H9 (cell line): ENCODE measurements around the gene RHBDD1. TPM values are rescaled to one million over a fixed set of nuclear protein-coding genes. Genes with fewer than 3 reads are reported as not detected.

Experiments
- DNase-seq: peaks from one replicate; pipeline ENCODE4 v3.0.0-alpha.2; 2017
- H2AFZ ChIP-seq: one replicate; pipeline ENCODE4 v1.6.1; 2013; ENCODE audit warnings: mild to moderate bottlenecking, low read length, control low read depth, moderate library complexity
- H2AK5ac ChIP-seq: 2 replicates; pipeline ENCODE4 v1.6.1; 2013; ENCODE audit warnings: low read length, control low read depth, mixed read lengths; ENCODE audit not compliant: insufficient read length
- H2BK120ac ChIP-seq: one replicate; pipeline ENCODE4 v1.6.1; 2013; ENCODE audit warnings: low read depth, mild to moderate bottlenecking, low read length, control low read depth, inconsistent platforms; ENCODE audit not compliant: poor library complexity, severe bottlenecking
- H2BK12ac ChIP-seq: 2 replicates; pipeline ENCODE4 v1.6.1; 2013; ENCODE audit warnings: low read length, control low read depth, mixed read lengths, low read depth; ENCODE audit not compliant: insufficient read length
- H2BK15ac ChIP-seq: 2 replicates; pipeline ENCODE4 v1.6.1; 2013; ENCODE audit warnings: low read depth, low read length, control low read depth
- H2BK20ac ChIP-seq: one replicate; pipeline ENCODE4 v1.6.1; 2013; ENCODE audit warnings: low read depth, mild to moderate bottlenecking, low read length, control low read depth, inconsistent platforms; ENCODE audit not compliant: poor library complexity, severe bottlenecking
- H2BK5ac ChIP-seq: 2 replicates; pipeline ENCODE4 v1.6.1; 2013; ENCODE audit warnings: low read length, control low read depth, mixed read lengths; ENCODE audit not compliant: insufficient read length
- H3K14ac ChIP-seq: 2 replicates; pipeline ENCODE4 v1.6.1; 2013; ENCODE audit warnings: low read length, control low read depth; ENCODE audit not compliant: insufficient read depth
- H3K18ac ChIP-seq: 2 replicates; pipeline ENCODE4 v1.6.1; 2013; ENCODE audit warnings: low read depth, mild to moderate bottlenecking, mixed read lengths, low read length, control low read depth; ENCODE audit not compliant: insufficient read length
- H3K23ac ChIP-seq: 2 replicates; pipeline ENCODE4 v1.6.1; 2013; ENCODE audit warnings: low read length, control low read depth, mixed read lengths, low read depth; ENCODE audit not compliant: insufficient read length
- H3K23me2 ChIP-seq: 2 replicates; pipeline ENCODE4 v1.6.1; 2013; ENCODE audit warnings: low read depth, mild to moderate bottlenecking, mixed read lengths, low read length, control low read depth; ENCODE audit not compliant: insufficient read length, poor library complexity, severe bottlenecking
- H3K27ac ChIP-seq: 2 replicates; pipeline ENCODE4 v1.5.1; 2013; ENCODE audit warnings: low read length, control low read depth, mixed read lengths, low read depth; ENCODE audit not compliant: insufficient read length
- H3K27me3 ChIP-seq: 2 replicates; pipeline ENCODE4 v1.6.1; 2013; ENCODE audit warnings: low read length, control low read depth, inconsistent platforms; ENCODE audit not compliant: insufficient read depth
- H3K4ac ChIP-seq: 2 replicates; pipeline ENCODE4 v1.6.1; 2013; ENCODE audit warnings: low read depth, mild to moderate bottlenecking, control low read depth, inconsistent platforms, low read length, moderate library complexity
- H3K4me1 ChIP-seq: 2 replicates; pipeline ENCODE4 v1.6.1; 2013; ENCODE audit warnings: low read length, control low read depth, inconsistent platforms; ENCODE audit not compliant: insufficient read depth
- H3K4me2 ChIP-seq: 2 replicates; pipeline ENCODE4 v1.6.1; 2013; ENCODE audit warnings: low read length, control low read depth, mixed read lengths; ENCODE audit not compliant: insufficient read length, insufficient read depth
- H3K56ac ChIP-seq: 2 replicates; pipeline ENCODE4 v1.6.1; 2013; ENCODE audit warnings: low read depth, mild to moderate bottlenecking, mixed read lengths, low read length, control low read depth; ENCODE audit not compliant: insufficient read length
- H3K79me1 ChIP-seq: 2 replicates; pipeline ENCODE4 v1.6.1; 2013; ENCODE audit warnings: low read depth, mild to moderate bottlenecking, moderate library complexity, low read length, control low read depth, inconsistent platforms; ENCODE audit not compliant: insufficient read depth, poor library complexity, severe bottlenecking
- H3K79me2 ChIP-seq: 2 replicates; pipeline ENCODE4 v1.6.1; 2013; ENCODE audit warnings: low read length, control low read depth, inconsistent platforms; ENCODE audit not compliant: insufficient read depth
- H3K9ac ChIP-seq: 2 replicates; pipeline ENCODE4 v1.6.1; 2013; ENCODE audit warnings: low read length, control low read depth, mixed read lengths; ENCODE audit not compliant: insufficient read length; ENCODE audit errors: extremely low read depth
- H3K9me3 ChIP-seq: one replicate; pipeline ENCODE4 v1.6.1; 2013; ENCODE audit warnings: low read depth, low read length, inconsistent platforms; ENCODE audit not compliant: control insufficient read depth
- H3T11ph ChIP-seq: one replicate; pipeline ENCODE4 v1.6.1; 2013; ENCODE audit warnings: mild to moderate bottlenecking, low read length, control low read depth, inconsistent platforms
- H4K20me1 ChIP-seq: one replicate; pipeline ENCODE4 v1.6.1; 2013; ENCODE audit not compliant: control insufficient read depth, insufficient read length, insufficient read depth
- H4K5ac ChIP-seq: 2 replicates; pipeline ENCODE4 v1.6.1; 2013; ENCODE audit warnings: low read depth, mild to moderate bottlenecking, mixed read lengths, low read length, control low read depth; ENCODE audit not compliant: insufficient read length
- H4K8ac ChIP-seq: replicated peaks from 2 replicates; pipeline ENCODE4 v1.6.1; 2013; ENCODE audit warnings: low read length, control low read depth, mixed read lengths, low read depth; ENCODE audit not compliant: insufficient read length
- H4K91ac ChIP-seq: 2 replicates; pipeline ENCODE4 v1.6.1; 2013; ENCODE audit warnings: low read depth, mild to moderate bottlenecking, moderate library complexity, mixed read lengths, low read length, control low read depth; ENCODE audit not compliant: insufficient read length
- H3K27ac Mint-ChIP-seq, 3 experiments: 2 replicates in 2 of 3; 3 replicates in 1 of 3; pipeline ENCODE4 v1.8.0; 2020 to 2021; ENCODE audit warnings: mixed read lengths in 3 of 3, mild to moderate bottlenecking in 1 of 3, moderate library complexity in 1 of 3
- H3K27me3 Mint-ChIP-seq: 2 replicates; pipeline ENCODE4 v1.8.0; 2021; ENCODE audit warnings: low read depth, mild to moderate bottlenecking, moderate library complexity, mixed read lengths
- H3K36me3 Mint-ChIP-seq, 3 experiments: 2 replicates in 2 of 3; 3 replicates in 1 of 3; pipeline ENCODE4 v1.8.0; 2020 to 2021; ENCODE audit warnings: low read depth in 3 of 3, mixed read lengths in 3 of 3; ENCODE audit not compliant: insufficient read depth in 1 of 3
- H3K4me1 Mint-ChIP-seq, 2 experiments: 2 replicates each; pipeline ENCODE4 v1.8.0; 2020; ENCODE audit warnings: mixed read lengths in 2 of 2
- H3K4me3 Mint-ChIP-seq, 2 experiments: 2 replicates in 1 of 2; 3 replicates in 1 of 2; pipeline ENCODE4 v1.8.0; 2020 to 2021; ENCODE audit warnings: mild to moderate bottlenecking in 2 of 2, mixed read lengths in 2 of 2, moderate library complexity in 1 of 2
- H3K9me3 Mint-ChIP-seq, 2 experiments: 2 replicates in 1 of 2; 3 replicates in 1 of 2; pipeline ENCODE4 v1.8.0; 2020; ENCODE audit warnings: mild to moderate bottlenecking in 2 of 2, mixed read lengths in 2 of 2, moderate library complexity in 1 of 2
- CTCF ChIP-seq: fragments of 200-600 bp; sonication (generic); conservative IDR thresholded peaks from 3 replicates; pipeline ENCODE4 v1.8.0; 2021; ENCODE audit warnings: antibody characterized with exemption, mild to moderate bottlenecking
- WGBS: extraction: QIAGEN DNeasy Blood & Tissue Kit; methylation state at CpG from one replicate; pipeline ENCODE4 v1.1.7; 2013; ENCODE audit warnings: missing lambda C conversion rate, low lambda C conversion rate, mixed read lengths; ENCODE audit not compliant: insufficient read length; ENCODE audit errors: extremely low coverage; 5-methylcytosine and 5-hydroxymethylcytosine counted together
- total RNA-seq: library from RNA; stranded (reverse); gene quantifications from 2 replicates; pipeline ENCODE4 v1.2.1, GENCODE V29; 2021

The RHBDD1 gene
- total RNA-seq, 1 experiment from 2014 or later = 24.9 TPM

GRCh38 chr2:226794751-226795171 lies 41.1 kb upstream of the RHBDD1 start:
- H3K27ac Mint-ChIP-seq = 0 out of 7 replicates have a peak overlapping the region, but pooled peaks of 1 of the 3 experiments have one; percentile 10
- H3K9me3 Mint-ChIP-seq = peaks cover 0 to 4% of the 10 kb centered on the region in 2 experiments; a peak in 3 of 5 replicates
- H3K79me1 ChIP-seq = peaks cover 5% of the 10 kb centered on the region
- H2BK5ac ChIP-seq = no peak overlapping the region
- no peak overlapping the region for H4K8ac ChIP-seq
- H3K23me2 ChIP-seq = peaks cover 20% of the 10 kb centered on the region
- H3K9me3 ChIP-seq = no peaks in the 10 kb centered on the region
- H4K91ac ChIP-seq = no peak overlapping the region
- no peak overlapping the region for H3K4ac ChIP-seq
- no peak overlapping the region for H2BK120ac ChIP-seq
- H2AFZ ChIP-seq = no peak overlapping the region
- no peak overlapping the region for H3T11ph ChIP-seq
- peaks cover 8% of the 10 kb centered on the region; the same call in 1 of the 2 replicates for H3K79me2 ChIP-seq
- H2BK15ac ChIP-seq = no peak overlapping the region
- no peaks in the 10 kb centered on the region for H4K20me1 ChIP-seq
- TF ChIP-seq CTCF = no peak
- no peak overlapping the region for H3K18ac ChIP-seq
- no peak overlapping the region for H3K56ac ChIP-seq
- H3K14ac ChIP-seq = no peak overlapping the region
- WGBS = no CpG with 5 or more reads among the region's 9 CpGs
- no peak overlapping the region for H2AK5ac ChIP-seq
- H2BK12ac ChIP-seq = no peak overlapping the region
- H3K4me1 Mint-ChIP-seq = peaks cover 37 to 49% of the 10 kb centered on the region in 2 experiments
- H2BK20ac ChIP-seq = no peak overlapping the region
- DNase-seq = no peak
- H3K36me3 Mint-ChIP-seq = peaks cover 23 to 36% (median 34%) of the 10 kb centered on the region in 3 experiments
- H3K4me3 Mint-ChIP-seq = peak overlapping the region; percentile 48 to 72
- no peak overlapping the region for H3K9ac ChIP-seq
- H3K27ac ChIP-seq = no peak overlapping the region
- H3K4me2 ChIP-seq = peak overlapping the region; percentile 59
- no peak overlapping the region for H4K5ac ChIP-seq
- H3K4me1 ChIP-seq = peaks cover 2% of the 10 kb centered on the region; the same call in 1 of the 2 replicates
- H3K23ac ChIP-seq = no peak overlapping the region
- peaks cover 1% of the 10 kb centered on the region; the same call in 1 of the 2 replicates for H3K27me3 Mint-ChIP-seq
- no peaks in the 10 kb centered on the region for H3K27me3 ChIP-seq
